Activated CD4-positive, alpha-beta T cell treated with anti-CD3 and anti-CD28 coated beads for 4 hours (primary cell): ENCODE measurements around the gene METTL2A.
"Not testable (repeated sequence)": the region's sequence is repeated elsewhere in the genome, so short reads cannot be mapped to it uniquely, and the experiment has no call there.

ENCODE experiments used
- DNase-seq, 2 donors: peaks; one replicate each; pipeline ENCODE4 v3.0.0-alpha.2; 2020

The METTL2A gene

DNA sequence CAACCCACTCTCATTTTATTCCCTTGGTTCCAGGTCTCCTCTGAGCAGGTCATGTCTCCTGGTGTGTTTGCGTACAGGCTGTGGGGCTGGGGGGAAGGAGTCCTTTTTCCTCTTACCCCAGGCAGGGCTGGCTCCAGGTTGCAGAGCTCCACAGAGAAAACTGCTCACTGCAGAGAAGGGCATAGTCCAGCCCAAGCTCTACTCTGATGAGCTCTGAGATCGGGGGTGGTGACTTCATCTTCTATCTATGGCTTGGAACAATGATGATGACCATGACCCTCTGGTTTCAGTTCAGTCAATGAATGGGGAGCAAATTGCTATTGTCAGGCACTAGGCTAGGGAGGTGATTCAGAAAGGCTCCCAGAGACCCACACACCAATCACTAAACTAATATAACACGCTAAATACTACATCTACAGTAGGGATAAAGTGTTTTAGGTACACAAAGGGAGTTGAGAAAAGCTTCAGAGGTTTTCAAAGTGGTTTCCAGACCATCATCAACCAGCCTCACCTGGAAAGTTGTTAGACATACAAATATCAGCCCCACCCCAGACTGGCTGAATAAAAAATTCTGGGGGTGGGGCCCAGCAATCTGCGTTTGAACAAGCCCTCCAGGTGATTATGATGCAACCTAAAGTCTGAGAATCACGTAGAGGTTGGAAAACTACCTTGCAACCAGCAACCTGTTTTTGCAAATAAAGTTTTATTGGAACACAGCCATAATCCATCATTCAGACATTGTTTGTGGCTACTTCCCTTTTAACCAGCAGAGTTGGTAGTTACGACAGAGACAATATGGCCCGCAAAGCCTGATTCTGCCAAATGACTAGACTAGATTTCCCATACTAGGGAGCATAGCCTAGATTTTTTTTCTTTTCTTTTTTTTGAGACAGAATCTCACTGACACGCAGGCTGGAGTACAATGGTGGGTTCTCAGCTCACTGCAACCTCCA lies 49.6 kb downstream of the METTL2A start:
- DNase-seq: not testable (repeated sequence)

- DNase-seq: not testable (repeated sequence)
Measured at GRCh38 chr17:62477111-62477510, 53.4 kb downstream of the METTL2A start.

DNA sequence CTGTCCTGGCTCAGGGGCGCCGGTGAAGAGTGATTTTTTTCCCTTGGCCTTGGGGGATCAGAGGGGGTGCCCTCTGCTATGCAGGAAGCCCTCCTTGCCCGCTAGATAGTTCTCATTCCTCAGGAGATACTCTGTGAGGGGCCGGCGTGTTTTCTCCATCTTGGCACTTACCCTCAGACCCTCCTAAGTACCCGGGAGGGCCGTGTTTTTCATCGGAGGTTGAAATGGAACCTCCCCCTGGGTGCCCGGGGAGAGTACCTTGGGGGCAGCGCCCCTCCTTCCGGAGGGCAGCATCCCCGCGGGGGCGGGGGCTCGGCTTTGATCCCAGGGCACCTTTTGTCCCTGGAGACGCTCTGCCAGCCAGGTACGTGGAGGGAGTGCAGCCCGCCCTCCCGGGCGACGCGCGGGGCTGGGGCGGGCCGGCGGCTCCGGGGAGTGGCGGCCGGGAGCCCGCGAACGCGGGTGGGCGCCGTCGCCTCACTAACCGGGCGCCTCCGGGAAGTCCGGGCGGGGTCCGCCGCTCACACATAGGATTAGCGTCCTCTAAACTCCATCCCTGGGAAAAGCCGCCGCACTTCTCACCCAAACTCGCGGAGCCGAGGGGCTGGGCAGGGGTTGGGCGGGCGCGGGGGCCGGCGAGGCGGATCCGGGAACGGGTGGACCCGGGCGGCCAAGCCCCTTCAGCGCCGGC lies 54.2 kb downstream of the METTL2A start:
- peak; percentile 27 to 37 for DNase-seq

- peak; percentile 81 for DNase-seq
Measured at GRCh38 chr17:62478424-62478879, 54.8 kb downstream of the METTL2A start, which contains the start of gene TLK2. Gene TLK2 (plus strand): TSS chr17:62478825. CDS start chr17:62481126, 2,301 bp downstream.

DNA sequence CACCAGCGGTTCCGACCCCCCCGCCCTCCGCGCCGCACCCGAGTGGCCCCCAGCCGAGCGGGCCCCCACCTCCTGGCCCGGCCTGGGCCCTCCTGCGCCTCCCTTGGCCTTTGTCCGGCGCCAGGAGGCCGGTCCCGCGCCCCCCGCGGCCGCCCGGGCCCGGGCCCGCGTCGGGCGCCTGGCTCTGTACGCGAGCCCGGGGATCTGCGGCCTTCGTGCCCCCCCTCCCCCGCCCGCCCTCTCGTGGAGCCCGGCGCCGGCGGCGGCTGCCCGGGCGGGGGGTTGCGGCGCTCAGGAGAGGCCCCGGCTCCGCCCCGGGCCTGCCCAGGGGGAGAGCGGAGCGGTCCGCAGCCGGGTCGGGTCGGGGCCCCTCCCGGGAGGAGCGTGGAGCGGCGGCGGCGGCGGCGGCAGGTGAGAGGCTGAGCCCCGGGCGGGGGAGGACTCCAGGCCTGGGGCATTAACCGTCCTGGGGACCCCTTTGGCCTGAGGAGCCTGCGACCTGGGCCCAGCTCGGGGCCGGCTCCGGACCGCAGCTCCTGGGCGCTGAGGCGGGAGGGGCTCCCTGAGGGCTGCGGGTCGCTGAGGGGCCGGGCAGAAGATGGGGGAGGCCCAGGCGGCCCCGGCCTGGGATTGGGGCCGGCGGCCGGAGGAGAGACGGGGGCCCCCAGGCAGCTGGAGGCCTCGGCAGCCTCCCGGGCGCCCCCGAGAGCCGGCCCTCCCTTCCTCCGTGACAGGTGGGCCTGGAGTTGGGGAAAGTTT lies 55.4 kb downstream of the METTL2A start:
- peak; percentile 26 to 46 for DNase-seq

DNA sequence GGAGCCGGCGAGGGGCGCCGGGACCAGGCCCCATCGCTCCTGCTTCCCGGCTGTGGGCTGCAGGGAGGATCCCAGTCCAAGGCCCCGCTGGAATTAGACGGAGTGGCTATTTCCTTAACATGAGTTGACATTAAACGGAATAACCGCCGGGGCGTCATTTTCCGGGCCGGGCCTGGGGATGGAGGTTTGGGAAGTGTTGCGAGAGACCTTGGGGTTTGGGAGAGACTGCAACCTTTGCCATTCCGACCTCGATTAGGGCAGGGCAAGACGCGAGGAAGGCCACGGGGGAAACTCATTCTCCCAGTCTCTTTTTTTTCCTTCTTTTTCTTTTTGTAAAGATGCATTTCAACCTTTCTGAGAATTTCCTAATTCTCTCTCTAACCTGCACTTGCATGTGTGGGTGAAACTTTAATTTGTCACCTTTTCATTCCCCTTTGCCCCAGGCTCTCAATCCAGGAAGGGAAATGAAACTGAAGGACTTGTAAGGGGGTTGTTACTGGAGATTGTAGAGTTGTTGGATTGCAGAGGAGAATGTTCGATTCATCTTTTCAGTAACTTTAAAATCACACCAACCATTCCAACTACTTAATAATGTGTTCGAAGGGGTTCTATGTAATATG lies 56.1 kb downstream of the METTL2A start:
- DNase-seq: peak in 1 of 2 donors; percentile 4

DNA sequence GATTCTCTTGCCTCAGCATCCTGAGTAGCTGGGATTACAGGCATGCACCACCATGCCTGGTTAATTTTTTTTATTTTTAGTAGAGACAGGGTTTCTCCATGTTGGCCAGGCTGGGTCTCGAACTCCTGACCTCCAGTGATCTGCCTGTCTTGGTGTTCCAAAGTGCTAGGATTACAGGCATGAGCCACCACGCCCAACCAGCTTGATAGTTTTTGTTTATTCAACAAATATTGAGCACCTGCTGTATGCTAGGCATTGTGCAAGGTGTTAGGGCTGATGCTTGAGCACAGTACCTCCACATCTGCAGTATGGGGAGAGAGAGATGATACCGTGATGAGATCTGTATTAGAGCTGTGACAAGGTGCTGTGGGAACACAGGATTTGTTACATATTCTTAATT lies 58.9 kb downstream of the METTL2A start:
- not testable (repeated sequence) for DNase-seq

- DNase-seq: not testable (repeated sequence)
Measured at GRCh38 chr17:62490990-62491389, 67.3 kb downstream of the METTL2A start.

GRCh38 chr17:62493049-62493655 lies 69.5 kb downstream of the METTL2A start:
- not testable (repeated sequence) for DNase-seq

DNA sequence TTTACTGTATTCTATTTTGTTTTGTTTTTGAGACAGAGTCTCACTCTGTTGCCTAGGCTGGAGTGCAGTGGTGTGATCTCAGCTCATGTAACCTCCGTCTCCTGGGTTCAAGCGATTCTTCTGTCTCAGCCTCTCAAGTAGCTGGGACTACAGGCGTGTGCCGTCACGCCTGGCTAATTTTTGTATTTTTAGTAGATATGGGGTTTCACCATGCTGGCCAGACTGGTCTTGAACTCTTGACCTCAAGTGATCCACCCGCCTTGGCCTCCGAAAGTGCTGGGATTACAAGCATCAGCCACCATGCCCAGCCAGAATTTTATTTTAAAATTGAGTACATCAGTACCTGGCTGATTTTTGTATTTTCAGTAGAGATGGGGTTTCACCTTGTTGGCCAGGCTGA lies 70.4 kb downstream of the METTL2A start:
- DNase-seq: not testable (repeated sequence)

DNA sequence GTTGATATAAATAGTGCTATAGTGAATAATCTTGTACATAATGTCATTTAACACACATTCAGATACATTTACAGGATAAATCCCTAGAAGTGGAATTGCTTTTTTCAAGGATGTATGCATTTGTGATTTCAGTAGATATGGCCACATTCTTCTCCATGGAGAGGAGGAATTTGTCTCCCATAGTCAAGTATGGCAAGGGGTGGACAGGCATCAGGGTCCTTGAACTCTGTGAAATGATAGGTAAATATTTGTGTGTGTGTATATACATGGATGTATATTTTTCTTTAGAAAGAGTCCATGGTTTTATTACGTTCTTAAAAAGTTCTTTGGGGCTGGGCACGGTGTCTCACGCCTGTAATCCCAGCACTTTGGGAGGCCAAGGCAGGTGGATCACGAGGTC lies 72.6 kb downstream of the METTL2A start:
- not testable (repeated sequence) for DNase-seq

- DNase-seq: not testable (repeated sequence)
Measured at GRCh38 chr17:62498796-62499195, 75.1 kb downstream of the METTL2A start.
